Mucosa of rectum (tissue), 2 donors: Measurements from ENCODE around the gene SLC6A11.

Experiments
- H3K27ac ChIP-seq, 2 donors: one replicate each; pipeline ENCODE4 v1.7.0; 2013; ENCODE audit warnings: inconsistent platforms in 2 of 2, low read depth in 2 of 2, low read length in 2 of 2
- H3K27me3 ChIP-seq, 2 donors: one replicate each; pipeline ENCODE4 v1.7.0; 2013; ENCODE audit warnings: low read length in 2 of 2; ENCODE audit not compliant: control insufficient read depth in 2 of 2, insufficient read depth in 2 of 2
- H3K36me3 ChIP-seq, 2 donors: one replicate each; pipeline ENCODE4 v1.7.0; 2013; ENCODE audit warnings: low read length in 2 of 2; ENCODE audit not compliant: control insufficient read depth in 2 of 2, insufficient read depth in 2 of 2
- H3K4me1 ChIP-seq, 2 donors: one replicate each; pipeline ENCODE4 v1.7.0; 2013; ENCODE audit warnings: low read length in 2 of 2, mild to moderate bottlenecking in 1 of 2; ENCODE audit not compliant: control insufficient read depth in 2 of 2, insufficient read depth in 2 of 2
- H3K4me3 ChIP-seq, 2 donors: one replicate each; pipeline ENCODE4 v1.7.0; 2013; ENCODE audit warnings: low read length in 2 of 2
- H3K9ac ChIP-seq, 2 donors: one replicate each; pipeline ENCODE4 v1.7.0; 2013; ENCODE audit warnings: low read length in 2 of 2, low read depth in 1 of 2, mild to moderate bottlenecking in 1 of 2
- H3K9me3 ChIP-seq, 2 donors: one replicate each; pipeline ENCODE4 v1.7.0; 2013; ENCODE audit warnings: low read length in 2 of 2; ENCODE audit not compliant: control insufficient read depth in 2 of 2
- donor health status: healthy.
- donor health status: Normal muscosa, but diverticular disease.

SLC6A11 gene

GRCh38 chr3:10984371-10984896 lies 168.4 kb downstream of the SLC6A11 start:
- H3K4me1 ChIP-seq = no peaks in the 10 kb centered on the region
- H3K27ac ChIP-seq = no peak overlapping the region
- H3K27me3 ChIP-seq = peaks cover 0 to 8% of the 10 kb centered on the region in 2 donors
- no peaks in the 10 kb centered on the region for H3K36me3 ChIP-seq
- no peak overlapping the region for H3K9ac ChIP-seq
- H3K9me3 ChIP-seq = no peaks in the 10 kb centered on the region
- H3K4me3 ChIP-seq = no peak overlapping the region

GRCh38 chr3:10985181-10985580 lies 169.2 kb downstream of the SLC6A11 start:
- Histone ChIP-seq H3K9ac (no peak overlapping the region), H3K9me3 (no peaks in the 10 kb centered on the region), H3K4me3 (no peak overlapping the region), H3K4me1 (no peaks in the 10 kb centered on the region), H3K36me3 (no peaks in the 10 kb centered on the region), H3K27me3 (peaks cover 0 to 5% of the 10 kb centered on the region in 2 donors), H3K27ac (no peak overlapping the region)

- Histone ChIP-seq H3K9ac (no peak overlapping the region), H3K4me1 (no peaks in the 10 kb centered on the region), H3K9me3 (no peaks in the 10 kb centered on the region), H3K27me3 (peaks cover 4 to 15% of the 10 kb centered on the region in 2 donors), H3K36me3 (no peaks in the 10 kb centered on the region), H3K4me3 (no peak overlapping the region), H3K27ac (no peak overlapping the region)
Measured at GRCh38 chr3:10986592-10986991, 170.6 kb downstream of the SLC6A11 start.

- no peaks in the 10 kb centered on the region for H3K36me3 ChIP-seq
- no peak overlapping the region for H3K27ac ChIP-seq
- no peak overlapping the region for H3K9ac ChIP-seq
- H3K27me3 ChIP-seq = peaks cover 5 to 21% of the 10 kb centered on the region in 2 donors
- H3K9me3 ChIP-seq = no peaks in the 10 kb centered on the region
- no peaks in the 10 kb centered on the region for H3K4me1 ChIP-seq
- no peak overlapping the region for H3K4me3 ChIP-seq
Measured at GRCh38 chr3:10988001-10988665, 172.1 kb downstream of the SLC6A11 start.

- Histone ChIP-seq H3K9ac (no peak overlapping the region), H3K27me3 (peaks cover 11 to 28% of the 10 kb centered on the region in 2 donors), H3K27ac (no peak overlapping the region), H3K4me3 (no peak overlapping the region), H3K4me1 (no peaks in the 10 kb centered on the region), H3K9me3 (no peaks in the 10 kb centered on the region), H3K36me3 (no peaks in the 10 kb centered on the region)
Measured at GRCh38 chr3:10988991-10989484, 173.0 kb downstream of the SLC6A11 start.
